T-cell (primary cell): Measurements from ENCODE around the gene IGFBPL1. TPM values are rescaled to one million over a fixed set of nuclear protein-coding genes. Genes with fewer than 3 reads are reported as not detected.
A peak's percentile ranks its signal among the peaks of the same experiment; 100 is the strongest.

ENCODE experiments used
- ATAC-seq, 4 experiments: fragments of 200-7000 bp in 3 of 4; fragments of 150-1000 bp in 1 of 4; cut with Tn5 transposase; replicated peaks in 1 of 4; 1 replicate in 3 of 4; 2 replicates in 1 of 4; pipeline ENCODE4 v1.10.0; 2021; ENCODE audit warnings: moderate library complexity in 3 of 4, mild to moderate bottlenecking in 2 of 4, moderate number of reproducible peaks in 1 of 4
- CTCF ChIA-PET, 2 donors: fragments of 300-600 bp; sonication (Branson Sonifier 250); formaldehyde crosslinking; loops; one replicate each; lab custom pipeline; 2022; ENCODE audit warnings: antibody characterized with exemption in 2 of 2; lab: Charles Lee
- POLR2A ChIA-PET, 2 donors: fragments of 300-600 bp; sonication (Branson Sonifier 250); formaldehyde crosslinking; loops; one replicate each; lab custom pipeline; 2022; ENCODE audit warnings: antibody characterized with exemption in 2 of 2; lab: Charles Lee
- DNase-seq, 35 experiments: peaks; one replicate each; pipeline versions ENCODE4 v3.0.0 to v3.0.0-alpha.2; 2013 to 2023
- H3K27ac ChIP-seq: one replicate; pipeline ENCODE4 v1.5.1; 2013; ENCODE audit warnings: low read length
- H3K27me3 ChIP-seq, 2 experiments: replicated peaks in 1 of 2; 1 replicate in 1 of 2; 2 replicates in 1 of 2; pipeline versions ENCODE4 v1.6.1 to v1.7.0; 2013; ENCODE audit warnings: low read length in 1 of 2, mixed read lengths in 1 of 2; ENCODE audit not compliant: control insufficient read depth in 2 of 2, insufficient read depth in 2 of 2; ENCODE audit errors: extremely low read depth in 1 of 2
- H3K36me3 ChIP-seq, 2 donors: 1 replicate in 1 of 2; 2 replicates in 1 of 2; pipeline versions ENCODE4 v1.6.1 to v1.7.0; 2013; ENCODE audit warnings: low read length in 1 of 2; ENCODE audit not compliant: control insufficient read depth in 2 of 2, insufficient read depth in 1 of 2; ENCODE audit errors: extremely low read depth in 1 of 2
- H3K4me1 ChIP-seq, 2 experiments: 1 replicate in 1 of 2; 2 replicates in 1 of 2; pipeline versions ENCODE4 v1.6.1 to v1.7.0; 2013; ENCODE audit warnings: low read length in 2 of 2, mixed read lengths in 1 of 2; ENCODE audit not compliant: insufficient read depth in 2 of 2, control insufficient read depth in 1 of 2; ENCODE audit errors: extremely low read depth in 1 of 2
- H3K4me3 ChIP-seq, 2 donors: 1 replicate in 1 of 2; 2 replicates in 1 of 2; pipeline versions ENCODE4 v1.5.1 to v1.7.0; 2013; ENCODE audit warnings: mild to moderate bottlenecking in 2 of 2, low read length in 1 of 2, moderate library complexity in 1 of 2; ENCODE audit not compliant: control insufficient read depth in 1 of 2; ENCODE audit errors: extremely low read depth in 1 of 2
- H3K9me3 ChIP-seq: 2 replicates; pipeline ENCODE4 v1.7.0; 2013
- H3K27ac Mint-ChIP-seq, 2 donors: one replicate each; pipeline ENCODE4 v1.8.0; 2020 to 2021; ENCODE audit warnings: mild to moderate bottlenecking in 2 of 2, mixed read lengths in 2 of 2
- H3K27me3 Mint-ChIP-seq, 2 donors: one replicate each; pipeline ENCODE4 v1.8.0; 2021 to 2022; ENCODE audit warnings: mixed read lengths in 2 of 2
- H3K36me3 Mint-ChIP-seq: one replicate; pipeline ENCODE4 v1.8.0; 2021; ENCODE audit warnings: mixed read lengths
- H3K4me1 Mint-ChIP-seq, 3 donors: one replicate each; pipeline ENCODE4 v1.8.0; 2020 to 2022; ENCODE audit warnings: mixed read lengths in 3 of 3, mild to moderate bottlenecking in 1 of 3
- H3K4me3 Mint-ChIP-seq, 3 donors: one replicate each; pipeline ENCODE4 v1.8.0; 2020 to 2022; ENCODE audit warnings: mild to moderate bottlenecking in 3 of 3, mixed read lengths in 3 of 3, moderate library complexity in 3 of 3
- H3K9me3 Mint-ChIP-seq, 3 donors: one replicate each; pipeline ENCODE4 v1.8.0; 2020 to 2022; ENCODE audit warnings: mixed read lengths in 3 of 3
- WGBS: methylation state at CpG from one replicate; pipeline ENCODE4 v1.1.5; 2013; ENCODE audit warnings: missing lambda C conversion rate; ENCODE audit not compliant: insufficient coverage; 5-methylcytosine and 5-hydroxymethylcytosine counted together
- total RNA-seq, 35 experiments: library from RNA in 6 of 35; stranded (reverse) in 6 of 35; fragments of 120-200 nt in 1 of 35; gene quantifications; one replicate each; pipeline versions ENCODE4 v1.2.1 to v1.2.4 and lab custom pipeline; 2013 to 2026

IGFBPL1 gene
- total RNA-seq, 5 donors from 2014 or later (not counting 1 experiment from before 2014, with no cell fraction given) = not detected

- H3K27me3 ChIP-seq = peaks cover 0 to 17% of the 10 kb centered on the region in 2 experiments
- H3K27me3 Mint-ChIP-seq = peaks cover 5 to 31% of the 10 kb centered on the region in 2 donors
- peaks cover 5% of the 10 kb centered on the region for H3K36me3 Mint-ChIP-seq
- no peaks in the 10 kb centered on the region for H3K4me1 ChIP-seq
- ChIA-PET CTCF (no interaction called here), POLR2A (no interaction called here)
- no peaks in the 10 kb centered on the region for H3K36me3 ChIP-seq
- H3K9me3 ChIP-seq = no peaks in the 10 kb centered on the region
- H3K27ac ChIP-seq = no peak overlapping the region
- peaks cover 0 to 3% (median 0%) of the 10 kb centered on the region in 3 donors for H3K4me1 Mint-ChIP-seq
- DNase-seq (no peak), ATAC-seq (peak in 1 of 4 experiments; percentile 33)
- H3K9me3 Mint-ChIP-seq = peaks cover 1 to 7% (median 4%) of the 10 kb centered on the region in 3 donors
- H3K27ac Mint-ChIP-seq = no peak overlapping the region
- H3K4me3 Mint-ChIP-seq = no peak overlapping the region
- WGBS = no CpG with 5 or more reads among the region's 11 CpGs
- H3K4me3 ChIP-seq = no peak overlapping the region
Measured at GRCh38 chr9:38445154-38446043, 21.1 kb upstream of the IGFBPL1 start.

GRCh38 chr9:38443597-38443996 lies 19.3 kb upstream of the IGFBPL1 start:
- no peaks in the 10 kb centered on the region for H3K9me3 Mint-ChIP-seq
- H3K27me3 ChIP-seq = peaks cover 0 to 26% of the 10 kb centered on the region in 2 experiments
- no peak overlapping the region for H3K27ac ChIP-seq
- no peaks in the 10 kb centered on the region for H3K4me1 ChIP-seq
- H3K4me3 Mint-ChIP-seq = no peak overlapping the region
- DNase-seq (no peak), ATAC-seq (no peak)
- CTCF ChIA-PET = no interaction called here
- H3K27ac Mint-ChIP-seq = no peak overlapping the region
- no CpG with 5 or more reads among the region's 2 CpGs for WGBS
- no peaks in the 10 kb centered on the region for H3K36me3 ChIP-seq
- H3K9me3 ChIP-seq = no peaks in the 10 kb centered on the region
- POLR2A ChIA-PET = no interaction called here
- H3K27me3 Mint-ChIP-seq = peaks cover 11 to 21% of the 10 kb centered on the region in 2 donors
- H3K36me3 Mint-ChIP-seq = no peaks in the 10 kb centered on the region
- no peak overlapping the region for H3K4me3 ChIP-seq
- peaks cover 0 to 3% (median 0%) of the 10 kb centered on the region in 3 donors for H3K4me1 Mint-ChIP-seq

- ATAC-seq = no peak
- CTCF ChIA-PET = no interaction called here
- no peak overlapping the region for H3K4me3 Mint-ChIP-seq
- Histone ChIP-seq H3K36me3 (no peaks in the 10 kb centered on the region), H3K27ac (no peak overlapping the region), H3K27me3 (peaks cover 0 to 26% of the 10 kb centered on the region in 2 experiments), H3K9me3 (no peaks in the 10 kb centered on the region), H3K4me1 (no peaks in the 10 kb centered on the region), H3K4me3 (no peak overlapping the region)
- H3K4me1 Mint-ChIP-seq = peaks cover 0 to 3% (median 0%) of the 10 kb centered on the region in 3 donors
- H3K9me3 Mint-ChIP-seq = no peaks in the 10 kb centered on the region
- WGBS = 85% methylated on average over 3 of the region's 7 CpGs
- POLR2A ChIA-PET = no interaction called here
- H3K36me3 Mint-ChIP-seq = no peaks in the 10 kb centered on the region
- no peak for DNase-seq
- no peak overlapping the region for H3K27ac Mint-ChIP-seq
- peaks cover 12 to 21% of the 10 kb centered on the region in 2 donors for H3K27me3 Mint-ChIP-seq
Measured at GRCh38 chr9:38443181-38443580, 18.9 kb upstream of the IGFBPL1 start.

- no peak overlapping the region for H3K4me3 ChIP-seq
- Mint-ChIP-seq H3K9me3 (no peaks in the 10 kb centered on the region), H3K4me3 (no peak overlapping the region), H3K27ac (no peak overlapping the region), H3K4me1 (peaks cover 0 to 3% (median 0%) of the 10 kb centered on the region in 3 donors), H3K27me3 (peaks cover 14 to 21% of the 10 kb centered on the region in 2 donors), H3K36me3 (no peaks in the 10 kb centered on the region)
- ATAC-seq (no peak), DNase-seq (no peak)
- peaks cover 0 to 26% of the 10 kb centered on the region in 2 experiments for H3K27me3 ChIP-seq
- WGBS = 52% methylated on average over 3 of the region's 8 CpGs
- no peaks in the 10 kb centered on the region for H3K4me1 ChIP-seq
- no peaks in the 10 kb centered on the region for H3K9me3 ChIP-seq
- no peaks in the 10 kb centered on the region for H3K36me3 ChIP-seq
- ChIA-PET CTCF (no interaction called here), POLR2A (no interaction called here)
- no peak overlapping the region for H3K27ac ChIP-seq
Measured at GRCh38 chr9:38442473-38443096, 18.3 kb upstream of the IGFBPL1 start.

DNA sequence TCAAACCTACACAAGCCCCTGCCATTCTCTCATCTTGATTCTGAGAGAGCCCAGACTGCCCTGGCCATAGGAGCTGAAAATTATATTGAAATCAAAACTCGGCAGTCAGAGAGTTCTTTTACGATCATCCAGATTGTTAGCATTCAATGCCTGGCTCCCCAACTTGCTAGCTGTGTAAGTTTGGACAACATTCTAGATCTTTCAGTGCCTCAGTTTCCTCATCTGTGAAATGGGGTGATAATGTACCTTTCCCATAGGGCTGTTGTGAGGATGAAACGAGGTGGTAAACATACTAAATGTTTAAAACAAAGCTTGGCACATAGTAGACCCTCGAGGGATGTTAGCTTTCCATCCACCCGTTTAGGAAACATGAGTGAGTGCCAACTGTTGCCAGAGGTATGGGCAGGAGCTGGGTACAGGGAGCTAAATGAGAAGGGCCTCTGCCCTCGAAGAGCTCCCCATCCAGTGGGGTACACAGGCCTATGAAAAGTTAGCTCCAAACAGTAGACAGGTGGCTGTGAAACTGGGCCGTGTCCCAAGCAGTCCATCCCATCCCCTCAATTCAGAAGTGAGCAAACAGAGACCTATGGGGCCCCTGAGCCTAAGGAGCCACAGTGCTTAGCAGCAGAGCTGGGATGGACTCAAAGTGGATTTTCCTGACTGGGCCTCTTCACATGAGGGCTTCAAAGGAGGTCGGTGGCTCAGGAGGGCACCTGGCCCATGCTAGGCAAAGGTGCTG lies 17.3 kb upstream of the IGFBPL1 start:
- ATAC-seq = no peak
- Histone ChIP-seq H3K27ac (no peak overlapping the region), H3K9me3 (no peaks in the 10 kb centered on the region), H3K36me3 (no peaks in the 10 kb centered on the region), H3K4me3 (no peak overlapping the region), H3K27me3 (peaks cover 0 to 26% of the 10 kb centered on the region in 2 experiments), H3K4me1 (no peaks in the 10 kb centered on the region)
- Mint-ChIP-seq H3K9me3 (no peaks in the 10 kb centered on the region), H3K4me1 (peaks cover 0 to 3% (median 0%) of the 10 kb centered on the region in 3 donors), H3K27me3 (peaks cover 12 to 21% of the 10 kb centered on the region in 2 donors), H3K4me3 (no peak overlapping the region), H3K27ac (no peak overlapping the region), H3K36me3 (no peaks in the 10 kb centered on the region)
- WGBS = 70% methylated on average over 7 of the region's 8 CpGs
- POLR2A ChIA-PET = no interaction called here
- CTCF ChIA-PET = no interaction called here
- no peak for DNase-seq

DNA sequence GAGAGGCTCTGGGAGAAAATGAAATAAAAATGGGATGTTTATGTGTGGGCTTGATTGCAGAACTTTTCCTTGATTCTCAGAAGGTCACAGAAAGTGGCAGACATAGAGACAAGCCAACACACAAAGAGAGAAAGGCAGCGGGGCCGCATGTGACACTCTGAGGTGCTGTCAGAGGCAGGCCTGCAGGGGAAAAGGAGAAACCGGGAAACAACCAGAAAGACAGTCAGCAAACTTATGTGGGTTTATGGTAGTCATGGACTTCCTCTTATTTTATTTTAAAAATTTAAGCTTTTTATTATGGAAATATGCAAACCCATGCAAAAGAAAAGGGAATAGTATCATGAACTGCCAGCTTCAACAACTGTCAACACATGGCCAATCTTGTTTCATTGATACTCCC lies 16.3 kb upstream of the IGFBPL1 start:
- ChIA-PET CTCF (no interaction called here), POLR2A (no interaction called here)
- Mint-ChIP-seq H3K9me3 (no peaks in the 10 kb centered on the region), H3K27ac (no peak overlapping the region), H3K36me3 (no peaks in the 10 kb centered on the region), H3K4me1 (peaks cover 0 to 1% (median 0%) of the 10 kb centered on the region in 3 donors), H3K4me3 (no peak overlapping the region), H3K27me3 (peaks cover 10 to 17% of the 10 kb centered on the region in 2 donors)
- Histone ChIP-seq H3K4me1 (no peaks in the 10 kb centered on the region), H3K4me3 (no peak overlapping the region), H3K36me3 (no peaks in the 10 kb centered on the region), H3K9me3 (no peaks in the 10 kb centered on the region), H3K27ac (no peak overlapping the region), H3K27me3 (peaks cover 0 to 26% of the 10 kb centered on the region in 2 experiments)
- DNase-seq = no peak
- ATAC-seq = no peak
- no CpG with 5 or more reads among the region's 3 CpGs for WGBS
